K562 (cell line): Measurements from ENCODE around the gene SPATA31D4. TPM values are rescaled to one million over a fixed set of nuclear protein-coding genes. Genes with fewer than 3 reads are reported as not detected.

Experiments used
- ATAC-seq: fragments of 200-7000 bp; cut with Tn5 transposase; 3 replicates; pipeline ENCODE4 v1.9.1; 2020; ENCODE audit warnings: moderate library complexity
- BruUV-seq: library from RNA; stranded (reverse); fragments of 400-500 nt; replicated peaks from 2 replicates; lab custom pipeline; 2021; lab: Mats Ljungman, UMichigan
- CTCF ChIA-PET: fragments of 300-600 bp; formaldehyde crosslinking; extraction: SDS; loops from one replicate; lab custom pipeline; 2021; ENCODE audit warnings: low intra/inter-chr PET ratio; lab: Yijun Ruan, JAX
- POLR2A ChIA-PET: fragments of 300-600, 350-650 bp; sonication (Branson Sonifier 250); formaldehyde crosslinking; extraction: SDS; loops from one replicate; lab custom pipeline; 2021; ENCODE audit warnings: antibody characterized with exemption, inconsistent platforms; lab: Yijun Ruan, JAX
- DNase-seq, 4 experiments: peaks; one replicate each; pipeline versions ENCODE4 v3.0.0 to v3.0.0-alpha.2; 2011 to 2018; ENCODE audit warnings: low spot score in 3 of 4, mixed read lengths in 3 of 4; ENCODE audit errors: extremely low read depth in 1 of 4
- FAIRE-seq: peaks from 2 replicates; lab custom pipeline; 2011; peaks lifted over from hg19 to GRCh38; lab: Jason Lieb, UNC
- H2AFZ ChIP-seq: 2 replicates; pipeline ENCODE4 v1.6.0; 2011; ENCODE audit warnings: low read depth, low read length, control low read depth, inconsistent platforms
- H3K27ac ChIP-seq: fragments of 200-600 bp; 3 replicates; pipeline ENCODE4 v1.8.0; 2011; ENCODE audit warnings: low read depth, mild to moderate bottlenecking, control low read depth, inconsistent platforms, low read length, moderate library complexity, mixed read lengths; ENCODE audit errors: extremely low read depth
- H3K27me3 ChIP-seq, 2 experiments: fragments of 300-600 bp in 1 of 2; 2 replicates in 1 of 2; 3 replicates in 1 of 2; pipeline versions ENCODE4 v1.6.0 to v1.8.0; 2011; ENCODE audit warnings: inconsistent platforms in 2 of 2, low read length in 2 of 2, mild to moderate bottlenecking in 1 of 2, mixed read lengths in 1 of 2, moderate library complexity in 1 of 2; ENCODE audit not compliant: control insufficient read depth in 2 of 2, insufficient read depth in 2 of 2
- H3K36me3 ChIP-seq: fragments of 300-600 bp; 3 replicates; pipeline ENCODE4 v1.8.0; 2011; ENCODE audit warnings: mild to moderate bottlenecking, low read length, inconsistent platforms; ENCODE audit not compliant: control insufficient read depth, insufficient read depth
- H3K4me1 ChIP-seq, 2 experiments: fragments of 200-600 bp in 1 of 2; replicated peaks in 1 of 2; 2 replicates in 1 of 2; 3 replicates in 1 of 2; pipeline versions ENCODE4 v1.5.1 to v1.8.0; 2011; ENCODE audit warnings: inconsistent platforms in 2 of 2, low read length in 2 of 2, mild to moderate bottlenecking in 1 of 2, mixed read lengths in 1 of 2, moderate library complexity in 1 of 2; ENCODE audit not compliant: control insufficient read depth in 2 of 2, insufficient read depth in 2 of 2
- H3K4me2 ChIP-seq: 2 replicates; pipeline ENCODE4 v1.6.1; 2011; ENCODE audit warnings: low read length, control low read depth, inconsistent platforms, mixed read lengths; ENCODE audit not compliant: insufficient read depth
- H3K4me3 ChIP-seq: fragments of 200-600 bp; sonication (generic), shearing (Covaris generic); 2 replicates; pipeline ENCODE4 v1.5.1; 2016; ENCODE audit warnings: control low read depth, inconsistent platforms
- H3K79me2 ChIP-seq: fragments of 200-600 bp; 3 replicates; pipeline ENCODE4 v1.8.0; 2011; ENCODE audit warnings: low read length, inconsistent platforms; ENCODE audit not compliant: control insufficient read depth, insufficient read depth
- H3K9ac ChIP-seq, 2 experiments: 2 replicates each; pipeline versions ENCODE4 v1.6.0 to v1.6.1; 2011; ENCODE audit warnings: low read depth in 2 of 2, low read length in 2 of 2, control low read depth in 1 of 2, inconsistent platforms in 1 of 2, mild to moderate bottlenecking in 1 of 2, mixed read lengths in 1 of 2; ENCODE audit not compliant: insufficient read depth in 1 of 2
- H3K9me1 ChIP-seq: one replicate; pipeline ENCODE4 v1.6.0; 2011; ENCODE audit warnings: inconsistent platforms, mild to moderate bottlenecking, low read length, moderate library complexity; ENCODE audit not compliant: control insufficient read depth, insufficient read depth
- H3K9me3 ChIP-seq: replicated peaks from 2 replicates; pipeline ENCODE4 v1.5.1; 2011; ENCODE audit warnings: low read depth, low read length, inconsistent platforms; ENCODE audit not compliant: control insufficient read depth, insufficient read depth
- H4K20me1 ChIP-seq: replicated peaks from 2 replicates; pipeline ENCODE4 v1.6.1; 2011; ENCODE audit warnings: low read length, inconsistent platforms, mixed read lengths; ENCODE audit not compliant: control insufficient read depth, insufficient read depth
- MCM2 ChIP-seq: fragments of 450-650 bp; IDR thresholded peaks from 2 replicates; pipeline ENCODE4 v1.6.1; 2017; ENCODE audit warnings: low read depth, mild to moderate bottlenecking
- NCOA4 ChIP-seq: fragments of 450-650 bp; IDR thresholded peaks from 2 replicates; pipeline ENCODE4 v1.6.1; 2018; ENCODE audit warnings: mild to moderate bottlenecking; ENCODE audit not compliant: partially characterized antibody
- PML ChIP-seq: IDR thresholded peaks from 2 replicates; pipeline ENCODE4 v1.6.1; 2012; ENCODE audit warnings: low read length, inconsistent platforms
- POLR2B ChIP-seq: fragments of 450-650 bp; IDR thresholded peaks from 2 replicates; pipeline ENCODE4 v1.6.1; 2018; ENCODE audit warnings: low read depth; ENCODE audit not compliant: partially characterized antibody
- RCOR1 ChIP-seq, 2 experiments: IDR thresholded peaks; 2 replicates each; pipeline ENCODE4 v1.6.1; 2012; ENCODE audit warnings: low read depth in 2 of 2, low read length in 2 of 2, borderline replicate concordance in 1 of 2, improper control_type of control experiment in 1 of 2
- STAT6 ChIP-seq: sonication (generic); formaldehyde crosslinking; IDR thresholded peaks from 2 replicates; pipeline ENCODE4 v1.8.1; 2023; ENCODE audit warnings: mild to moderate bottlenecking, missing genetic modification reagents
- WHSC1 ChIP-seq: IDR thresholded peaks from one replicate; pipeline ENCODE4 v1.6.1; 2012; ENCODE audit warnings: low read length, control low read depth, inconsistent platforms
- ZBTB49 ChIP-seq: sonication (generic); formaldehyde crosslinking; IDR thresholded peaks from 2 replicates; pipeline ENCODE4 v1.8.0; 2022; ENCODE audit warnings: missing genetic modification reagents, mild to moderate bottlenecking, borderline replicate concordance
- ZNF589 ChIP-seq: fragments of 200-800 bp; sonication (Bioruptor generic); IDR thresholded peaks from 2 replicates; pipeline ENCODE4 v1.6.1; 2016; ENCODE audit warnings: low read depth, missing genetic modification characterization, missing compliant biosample characterization
- WGBS: fragments of 100-300 bp; shearing (Covaris generic); methylation state at CpG from one replicate; pipeline ENCODE4 v1.1.6; 2016; ENCODE audit warnings: low coverage, mixed read lengths; ENCODE audit not compliant: insufficient coverage; ENCODE audit errors: missing lambda C conversion rate; 5-methylcytosine and 5-hydroxymethylcytosine counted together
- in situ Hi-C: fragments of 300-500 bp; cut with MboI; formaldehyde crosslinking; loops from 4 replicates; pipeline ENCODE4 v1.15.0; 2018; ENCODE audit warnings: inconsistent platforms, mixed read lengths
- intact Hi-C: fragments of 100-400 bp; cut with micrococcal nuclease; formaldehyde crosslinking; loops from 2 replicates; pipeline ENCODE4 v1.14.2; 2022
- polyA plus RNA-seq, 8 experiments: library from polyadenylated mRNA; depleted of rRNA in 4 of 8; stranded (reverse) in 5 of 8; unstranded in 3 of 8; fragments of >200 nt; fragmentation: Nextera tagmentation in 2 of 8; fragmentation: Illumina TruSeq in 1 of 8; extraction: Ambion mirVana in 2 of 8; extraction: Trizol in 1 of 8; gene quantifications; 2 replicates each; pipeline versions ENCODE4 v1.2.1 to v1.2.3, GENCODE V29; 2011 to 2014; ENCODE audit warnings: inconsistent platforms in 1 of 8, missing spikeins in 1 of 8
- total RNA-seq, 7 experiments: library from RNA; depleted of rRNA in 6 of 7; stranded (reverse); fragments of >200 nt in 6 of 7; fragmentation: Illumina TruSeq in 2 of 7; extraction: Trizol in 2 of 7; gene quantifications; 2 replicates each; pipeline versions ENCODE4 v1.2.1 to v1.2.3, GENCODE V29; 2011 to 2021; ENCODE audit warnings: low replicate concordance in 1 of 7
- TF ChIP-seq, protein P1 (sequence below): fragments of 450-650 bp; IDR thresholded peaks from 2 replicates; pipeline ENCODE4 v1.6.1; 2016; ENCODE audit warnings: low read depth

Gene SPATA31D4
- total and polyA plus RNA-seq, 9 of the 15 experiments (the other 6 are each of a cell fraction or from before 2014, with no cell fraction given): not detected

- in situ Hi-C loops: no loop called here
- ATAC-seq: no peak
- FAIRE-seq: no peak
- H3K9me1 ChIP-seq: no peaks in the 10 kb centered on the region
- no peaks in the 10 kb centered on the region for H3K36me3 ChIP-seq
- BruUV-seq: no TSS peak
- CTCF ChIA-PET: no interaction called here
- no peaks in the 10 kb centered on the region for H3K27me3 ChIP-seq
- POLR2A ChIA-PET: no interaction called here
- no peaks in the 10 kb centered on the region for H4K20me1 ChIP-seq
- no peak overlapping the region for H3K9ac ChIP-seq
- intact Hi-C loops: no loop called here
- no peaks in the 10 kb centered on the region for H3K4me1 ChIP-seq
- no peak overlapping the region for H2AFZ ChIP-seq
- no peak for DNase-seq
- H3K4me3 ChIP-seq: no peak overlapping the region
- no peaks in the 10 kb centered on the region for H3K79me2 ChIP-seq
- H3K9me3 ChIP-seq: no peaks in the 10 kb centered on the region
- H3K4me2 ChIP-seq: no peak overlapping the region
- H3K27ac ChIP-seq: no peak overlapping the region
- WGBS: 0% methylated on average over 2 of the region's 2 CpGs
- no peak for TF ChIP-seq RCOR1 (IDR thresholded peaks at IDR 0.05; ENCODE audit: borderline replicate concordance in 1 of 2, low read depth in 2 of 2, low read length in 2 of 2)
- TF ChIP-seq ZBTB49: no peak
- TF ChIP-seq PML: no peak
- no peak for TF ChIP-seq MCM2
- TF ChIP-seq, protein P1, sequence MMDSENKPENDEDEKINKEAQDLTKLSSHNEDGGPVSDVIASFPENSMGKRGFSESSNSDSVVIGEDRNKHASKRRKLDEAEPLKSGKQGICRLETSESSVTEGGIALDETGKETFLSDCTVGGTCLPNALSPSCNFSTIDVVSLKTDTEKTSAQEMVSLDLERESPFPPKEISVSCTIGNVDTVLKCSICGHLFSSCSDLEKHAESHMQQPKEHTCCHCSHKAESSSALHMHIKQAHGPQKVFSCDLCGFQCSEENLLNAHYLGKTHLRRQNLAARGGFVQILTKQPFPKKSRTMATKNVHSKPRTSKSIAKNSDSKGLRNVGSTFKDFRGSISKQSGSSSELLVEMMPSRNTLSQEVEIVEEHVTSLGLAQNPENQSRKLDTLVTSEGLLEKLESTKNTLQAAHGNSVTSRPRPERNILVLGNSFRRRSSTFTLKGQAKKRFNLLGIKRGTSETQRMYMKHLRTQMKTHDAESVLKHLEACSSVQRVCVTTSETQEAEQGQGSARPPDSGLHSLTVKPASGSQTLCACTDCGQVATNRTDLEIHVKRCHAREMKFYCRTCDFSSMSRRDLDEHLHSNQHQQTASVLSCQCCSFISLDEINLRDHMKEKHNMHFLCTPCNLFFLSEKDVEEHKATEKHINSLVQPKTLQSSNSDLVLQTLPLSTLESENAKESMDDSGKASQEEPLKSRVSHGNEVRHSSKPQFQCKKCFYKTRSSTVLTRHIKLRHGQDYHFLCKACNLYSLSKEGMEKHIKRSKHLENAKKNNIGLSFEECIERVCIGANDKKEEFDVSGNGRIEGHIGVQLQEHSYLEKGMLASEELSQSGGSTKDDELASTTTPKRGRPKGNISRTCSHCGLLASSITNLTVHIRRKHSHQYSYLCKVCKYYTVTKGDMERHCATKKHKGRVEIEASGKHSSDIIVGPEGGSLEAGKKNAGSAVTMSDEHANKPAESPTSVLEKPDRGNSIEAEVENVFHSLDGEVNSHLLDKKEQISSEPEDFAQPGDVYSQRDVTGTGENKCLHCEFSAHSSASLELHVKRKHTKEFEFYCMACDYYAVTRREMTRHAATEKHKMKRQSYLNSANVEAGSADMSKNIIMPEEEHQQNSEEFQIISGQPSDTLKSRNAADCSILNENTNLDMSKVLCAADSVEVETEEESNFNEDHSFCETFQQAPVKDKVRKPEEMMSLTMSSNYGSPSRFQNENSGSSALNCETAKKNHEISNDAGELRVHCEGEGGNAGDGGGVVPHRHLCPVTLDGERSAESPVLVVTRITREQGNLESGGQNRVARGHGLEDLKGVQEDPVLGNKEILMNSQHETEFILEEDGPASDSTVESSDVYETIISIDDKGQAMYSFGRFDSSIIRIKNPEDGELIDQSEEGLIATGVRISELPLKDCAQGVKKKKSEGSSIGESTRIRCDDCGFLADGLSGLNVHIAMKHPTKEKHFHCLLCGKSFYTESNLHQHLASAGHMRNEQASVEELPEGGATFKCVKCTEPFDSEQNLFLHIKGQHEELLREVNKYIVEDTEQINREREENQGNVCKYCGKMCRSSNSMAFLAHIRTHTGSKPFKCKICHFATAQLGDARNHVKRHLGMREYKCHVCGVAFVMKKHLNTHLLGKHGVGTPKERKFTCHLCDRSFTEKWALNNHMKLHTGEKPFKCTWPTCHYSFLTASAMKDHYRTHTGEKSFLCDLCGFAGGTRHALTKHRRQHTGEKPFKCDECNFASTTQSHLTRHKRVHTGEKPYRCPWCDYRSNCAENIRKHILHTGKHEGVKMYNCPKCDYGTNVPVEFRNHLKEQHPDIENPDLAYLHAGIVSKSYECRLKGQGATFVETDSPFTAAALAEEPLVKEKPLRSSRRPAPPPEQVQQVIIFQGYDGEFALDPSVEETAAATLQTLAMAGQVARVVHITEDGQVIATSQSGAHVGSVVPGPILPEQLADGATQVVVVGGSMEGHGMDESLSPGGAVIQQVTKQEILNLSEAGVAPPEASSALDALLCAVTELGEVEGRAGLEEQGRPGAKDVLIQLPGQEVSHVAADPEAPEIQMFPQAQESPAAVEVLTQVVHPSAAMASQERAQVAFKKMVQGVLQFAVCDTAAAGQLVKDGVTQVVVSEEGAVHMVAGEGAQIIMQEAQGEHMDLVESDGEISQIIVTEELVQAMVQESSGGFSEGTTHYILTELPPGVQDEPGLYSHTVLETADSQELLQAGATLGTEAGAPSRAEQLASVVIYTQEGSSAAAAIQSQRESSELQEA: no peak
- no peak for TF ChIP-seq WHSC1
- no peak for TF ChIP-seq POLR2B
- TF ChIP-seq ZNF589 (CRISPR knock-in tag): no peak
- no peak for TF ChIP-seq NCOA4
- no peak for TF ChIP-seq STAT6
These were observed 26.0 kb upstream of the SPATA31D4 start for GRCh38 chr9:81902196-81902595.
